Activated CD8-positive, alpha-beta memory T cell treated with anti-CD3 and anti-CD28 coated beads, Interleukin-2, amount 50 U/mL, for 24 hours (primary cell): Measurements from ENCODE around the gene SRP68.
"Not testable (repeated sequence)": the region's sequence is repeated elsewhere in the genome, so short reads cannot be mapped to it uniquely, and the experiment has no call there.

ENCODE experiments used
- DNase-seq: peaks from one replicate; pipeline ENCODE4 v3.0.0-alpha.2; 2020; ENCODE audit errors: extremely low read depth

The SRP68 gene

DNA sequence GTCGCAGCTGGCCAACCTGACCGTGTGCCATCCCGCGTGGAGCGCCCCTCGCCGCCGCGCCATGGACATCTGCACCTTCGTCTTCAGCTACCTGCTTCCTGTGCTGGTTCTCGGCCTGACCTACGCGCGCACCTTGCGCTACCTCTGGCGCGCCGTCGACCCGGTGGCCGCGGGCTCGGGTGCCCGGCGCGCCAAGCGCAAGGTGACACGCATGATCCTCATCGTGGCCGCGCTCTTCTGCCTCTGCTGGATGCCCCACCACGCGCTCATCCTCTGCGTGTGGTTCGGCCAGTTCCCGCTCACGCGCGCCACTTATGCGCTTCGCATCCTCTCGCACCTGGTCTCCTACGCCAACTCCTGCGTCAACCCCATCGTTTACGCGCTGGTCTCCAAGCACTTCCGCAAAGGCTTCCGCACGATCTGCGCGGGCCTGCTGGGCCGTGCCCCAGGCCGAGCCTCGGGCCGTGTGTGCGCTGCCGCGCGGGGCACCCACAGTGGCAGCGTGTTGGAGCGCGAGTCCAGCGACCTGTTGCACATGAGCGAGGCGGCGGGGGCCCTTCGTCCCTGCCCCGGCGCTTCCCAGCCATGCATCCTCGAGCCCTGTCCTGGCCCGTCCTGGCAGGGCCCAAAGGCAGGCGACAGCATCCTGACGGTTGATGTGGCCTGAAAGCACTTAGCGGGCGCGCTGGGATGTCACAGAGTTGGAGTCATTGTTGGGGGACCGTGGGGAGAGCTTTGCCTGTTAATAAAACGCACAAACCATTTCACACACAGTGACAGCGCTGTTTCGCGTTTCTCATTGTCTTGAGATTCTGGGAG, 4.7 kb upstream of the SRP68 start:
- no peak for DNase-seq

- DNase-seq, result no peak
Measured at GRCh38 chr17:76076146-76076764, 3.9 kb upstream of the SRP68 start.

DNA sequence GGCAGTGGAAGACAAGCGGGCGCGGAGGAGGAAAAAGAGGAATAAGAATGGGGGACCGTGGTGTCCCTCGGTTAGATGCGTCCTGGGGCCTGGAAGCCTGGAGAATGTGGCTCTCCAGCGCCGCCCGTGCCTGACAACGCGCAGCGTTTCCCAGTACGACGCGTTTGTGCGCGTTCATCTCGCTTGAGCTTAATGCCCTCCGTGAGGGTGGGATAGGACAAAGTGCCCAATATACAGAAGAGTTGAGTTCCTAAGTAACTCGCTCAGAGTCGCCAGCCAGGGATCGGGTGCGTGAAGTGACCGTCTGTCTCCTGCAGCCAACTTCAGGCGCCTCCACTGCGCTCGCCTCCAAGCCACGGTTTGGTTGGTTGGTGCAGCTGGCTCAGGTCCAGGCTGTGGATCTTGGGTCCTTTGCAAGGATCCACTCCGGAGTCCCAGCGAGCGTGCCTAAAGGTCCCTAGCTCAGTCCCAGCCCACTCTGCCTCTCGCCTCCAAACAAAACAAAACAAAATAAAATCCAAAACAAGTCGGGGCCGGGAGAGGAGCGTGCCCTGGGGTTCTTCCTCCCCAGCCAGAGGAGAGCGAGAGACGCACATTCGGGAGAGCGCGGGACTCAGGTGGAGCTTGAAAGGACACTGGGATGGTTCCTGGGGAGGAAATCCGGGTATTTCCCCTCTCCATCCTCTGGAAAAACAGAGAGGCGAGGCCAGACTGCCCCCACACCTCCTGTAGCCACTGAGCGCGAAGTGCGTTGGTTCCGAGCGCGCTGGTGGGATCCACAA, 3.2 kb upstream of the SRP68 start:
- no peak for DNase-seq

GRCh38 chr17:76074390-76075363, 2.4 kb upstream of the SRP68 start, which contains the start of gene GALR2:
Gene GALR2, plus strand, starts transcription at chr17:76074781. Its CDS starts 103 bp downstream, at chr17:76074884.
- DNase-seq, result no peak

DNA sequence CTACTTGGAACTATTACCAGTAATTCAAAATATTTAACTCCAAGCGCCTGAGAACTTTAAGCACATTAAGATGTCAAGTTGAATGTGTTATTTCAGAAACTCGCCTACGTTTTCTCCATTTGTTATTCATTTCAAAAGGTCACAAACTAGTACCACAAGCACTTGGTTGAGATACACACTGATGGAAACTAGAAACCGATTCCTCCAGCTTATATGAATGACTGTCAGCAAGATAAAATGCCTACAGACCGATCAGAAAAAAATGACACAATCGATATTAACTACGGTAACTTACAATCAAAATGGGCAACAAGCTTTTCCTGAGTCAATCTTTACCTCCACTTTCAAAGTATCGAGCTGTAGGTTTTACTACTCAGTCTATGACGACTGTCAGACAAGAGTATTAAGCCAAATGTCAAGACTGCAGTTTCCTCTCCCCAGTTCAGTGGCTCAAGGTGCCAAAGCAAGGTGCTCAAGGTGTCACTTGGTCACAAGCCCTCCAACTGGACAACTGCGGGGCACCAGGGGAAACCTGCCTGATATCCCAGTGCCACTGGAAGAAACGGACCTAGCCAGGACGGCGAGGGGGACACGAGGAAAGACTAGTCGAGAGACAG, 678 bp downstream of the SRP68 start:
- DNase-seq, result no peak

GRCh38 chr17:76065775-76066174, 6.5 kb downstream of the SRP68 start:
- no peak for DNase-seq

DNA sequence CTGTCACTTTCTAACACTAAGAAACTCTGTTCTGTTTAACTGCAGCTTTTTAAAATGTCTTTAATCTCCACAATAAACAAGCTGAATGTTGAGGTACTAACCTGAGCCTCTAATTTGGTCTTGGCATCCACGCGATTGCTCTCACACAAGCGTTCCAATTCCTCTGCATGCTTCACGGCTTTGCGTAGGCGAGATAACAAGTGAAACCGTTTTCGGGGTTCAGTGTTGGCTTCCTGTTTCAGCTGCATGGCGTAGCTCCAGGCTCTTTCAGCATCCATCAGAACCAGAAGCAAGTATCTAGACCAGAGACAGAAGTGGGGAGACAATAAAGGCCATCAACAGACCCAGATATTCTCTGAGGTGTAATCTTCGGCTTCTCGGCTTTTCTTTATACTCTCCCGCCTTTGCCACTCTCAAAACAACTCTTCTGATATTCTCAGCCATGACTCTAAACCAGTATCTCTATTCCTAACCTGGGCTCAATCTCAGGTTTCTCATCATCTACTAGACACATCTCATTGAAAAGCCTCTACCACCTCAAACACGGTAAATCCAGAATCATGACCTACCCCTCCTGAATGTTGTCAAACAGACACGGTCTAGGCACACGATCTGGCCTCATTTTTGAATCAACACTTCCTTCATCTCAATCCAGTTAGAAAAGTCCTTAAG, 8.3 kb downstream of the SRP68 start:
- DNase-seq, result no peak

DNA sequence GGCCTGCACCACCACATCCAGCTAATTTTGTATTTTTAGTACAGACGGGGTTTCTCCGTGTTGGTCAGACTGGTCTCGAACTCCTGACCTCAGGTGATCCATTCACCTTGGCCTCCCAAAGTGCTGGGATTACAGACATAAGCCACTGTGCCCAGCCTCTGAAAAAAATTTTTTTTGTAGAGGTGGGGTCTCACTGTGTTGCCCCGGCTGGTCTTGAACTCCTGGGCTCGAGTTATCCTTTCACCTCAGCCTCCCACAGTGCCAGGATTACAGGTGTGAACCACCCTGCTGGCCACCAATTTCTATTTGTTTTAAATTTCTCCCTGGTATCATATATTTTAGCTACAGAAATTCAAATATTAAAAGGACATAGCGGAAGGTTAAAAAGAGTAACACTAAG, 14.1 kb downstream of the SRP68 start:
- not testable (repeated sequence) for DNase-seq

GRCh38 chr17:76056882-76057281, 15.4 kb downstream of the SRP68 start:
- DNase-seq, result no peak

GRCh38 chr17:76054112-76054476, 18.2 kb downstream of the SRP68 start:
- DNase-seq, result no peak

GRCh38 chr17:76053246-76054111, 18.8 kb downstream of the SRP68 start:
- no peak for DNase-seq

GRCh38 chr17:76051561-76051960, 20.8 kb downstream of the SRP68 start:
- DNase-seq, result no peak

GRCh38 chr17:76050538-76051467, 21.5 kb downstream of the SRP68 start:
- DNase-seq, result no peak

DNA sequence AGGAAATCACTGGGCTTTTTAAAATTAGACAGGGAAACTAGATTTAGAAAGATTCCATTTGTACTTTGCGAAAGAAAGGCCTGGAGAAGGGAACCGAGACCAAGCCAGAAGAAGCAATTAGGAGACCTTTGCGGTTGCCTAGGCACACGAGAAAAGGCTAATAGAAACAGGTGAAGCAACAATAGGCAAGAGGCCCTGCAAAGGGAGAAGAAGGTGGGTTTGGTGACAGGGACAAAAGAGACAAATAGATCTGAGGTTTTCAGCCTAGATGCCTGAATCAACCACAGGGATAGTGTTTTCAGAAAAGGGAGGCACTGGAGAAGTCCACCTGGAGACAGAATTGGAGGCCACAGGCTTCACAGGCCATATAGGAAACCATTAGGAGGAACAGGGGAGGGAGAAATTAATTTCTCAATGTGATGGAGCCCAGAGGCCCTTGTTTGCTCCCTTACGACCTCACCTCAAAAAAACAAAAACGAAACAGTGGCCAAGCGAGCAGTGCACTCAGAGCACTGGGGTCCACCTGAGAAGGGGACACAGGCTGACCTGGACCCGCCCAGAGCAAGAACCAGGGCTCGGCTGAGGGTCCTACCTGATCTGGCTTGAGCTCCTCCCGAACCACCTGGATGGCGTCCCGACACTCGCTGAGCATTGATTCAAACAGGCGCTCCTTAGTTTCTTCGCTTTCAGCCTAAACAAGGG, 22.3 kb downstream of the SRP68 start:
- DNase-seq, result no peak

GRCh38 chr17:76049239-76049638, 23.1 kb downstream of the SRP68 start:
- DNase-seq, result no peak

DNA sequence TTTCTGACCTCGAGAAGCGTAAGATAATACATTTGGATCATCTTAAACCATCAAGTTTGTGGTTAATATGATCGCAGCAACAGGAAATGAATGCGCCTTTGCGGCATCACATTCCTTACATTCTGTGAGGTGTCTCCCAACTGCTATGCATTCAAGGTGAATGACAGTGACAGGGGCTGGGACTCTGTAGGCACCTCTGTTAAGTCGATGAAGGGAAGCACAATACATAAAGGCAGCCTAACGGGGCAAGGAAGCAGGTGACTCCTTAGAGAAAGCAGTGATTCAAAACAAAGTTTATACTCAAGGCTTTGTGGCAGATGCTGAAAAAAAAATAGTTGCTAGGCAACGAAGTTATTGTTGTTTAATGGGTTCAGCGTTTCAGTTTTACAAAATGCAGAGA, 23.6 kb downstream of the SRP68 start:
- DNase-seq, result no peak

- DNase-seq, result no peak
Measured at GRCh38 chr17:76048025-76048605, 24.2 kb downstream of the SRP68 start.
